Measurements from ENCODE around the gene ADTRP. TPM values are rescaled to one million over a fixed set of nuclear protein-coding genes. Genes with fewer than 3 reads are reported as not detected.

ADTRP gene
- total RNA-seq, 1 donor from 2014 or later, result 1.4 TPM

GRCh38 chr6:11808054-11808453, 29.5 kb upstream of the ADTRP start:
- no peak for TF ChIP-seq CTCF (conservative IDR thresholded peaks at IDR 0.05)

GRCh38 chr6:11806561-11807317, 28.1 kb upstream of the ADTRP start:
- Mint-ChIP-seq H3K4me1 (ENCODE audit: unreplicated experiment) (peaks cover 39% of the 10 kb centered on the region), H3K36me3 (no peaks in the 10 kb centered on the region), H3K4me3 (no peak overlapping the region), H3K9me3 (no peaks in the 10 kb centered on the region), H3K27me3 (no peaks in the 10 kb centered on the region), H3K27ac (peak overlapping the region; percentile 64)
- no peak for DNase-seq (ENCODE audit: extremely low spot score, unreplicated experiment)
- no peak for TF ChIP-seq CTCF (conservative IDR thresholded peaks at IDR 0.05)

More at GRCh38 chr6:11808054-11808453, 29.5 kb upstream of the ADTRP start:
- Mint-ChIP-seq H3K27me3 (no peaks in the 10 kb centered on the region), H3K36me3 (no peaks in the 10 kb centered on the region), H3K27ac (no peak overlapping the region), H3K4me3 (no peak overlapping the region), H3K9me3 (no peaks in the 10 kb centered on the region), H3K4me1 (ENCODE audit: unreplicated experiment) (peaks cover 42% of the 10 kb centered on the region)
- DNase-seq (ENCODE audit: extremely low spot score, unreplicated experiment), result no peak

- no peak overlapping the region for H3K4me3 Mint-ChIP-seq
Observed at GRCh38 chr6:11805259-11806053, 26.9 kb upstream of the ADTRP start.

GRCh38 chr6:11804701-11805100, 26.1 kb upstream of the ADTRP start:
- no peak overlapping the region for H3K27ac Mint-ChIP-seq
- peaks cover 24% of the 10 kb centered on the region for H3K4me1 Mint-ChIP-seq (ENCODE audit: unreplicated experiment)
- no peak overlapping the region for H3K4me3 Mint-ChIP-seq
- TF ChIP-seq CTCF (conservative IDR thresholded peaks at IDR 0.05), result no peak
- H3K27me3 Mint-ChIP-seq, result no peaks in the 10 kb centered on the region
- no peaks in the 10 kb centered on the region for H3K36me3 Mint-ChIP-seq
- DNase-seq (ENCODE audit: extremely low spot score, unreplicated experiment), result no peak
- no peaks in the 10 kb centered on the region for H3K9me3 Mint-ChIP-seq

More at GRCh38 chr6:11805259-11806053, 26.9 kb upstream of the ADTRP start:
- DNase-seq (ENCODE audit: extremely low spot score, unreplicated experiment), result no peak
- H3K4me1 Mint-ChIP-seq (ENCODE audit: unreplicated experiment), result peaks cover 26% of the 10 kb centered on the region
- TF ChIP-seq CTCF (conservative IDR thresholded peaks at IDR 0.05), result no peak
- H3K27me3 Mint-ChIP-seq, result no peaks in the 10 kb centered on the region
- H3K27ac Mint-ChIP-seq, result peak overlapping the region; percentile 64
- H3K9me3 Mint-ChIP-seq, result no peaks in the 10 kb centered on the region
- no peaks in the 10 kb centered on the region for H3K36me3 Mint-ChIP-seq

GRCh38 chr6:11804135-11804534, 25.5 kb upstream of the ADTRP start:
- TF ChIP-seq CTCF (conservative IDR thresholded peaks at IDR 0.05), result no peak
- Mint-ChIP-seq H3K4me1 (ENCODE audit: unreplicated experiment) (peaks cover 24% of the 10 kb centered on the region), H3K27ac (no peak overlapping the region), H3K27me3 (no peaks in the 10 kb centered on the region), H3K9me3 (no peaks in the 10 kb centered on the region), H3K4me3 (no peak overlapping the region), H3K36me3 (no peaks in the 10 kb centered on the region)
- DNase-seq (ENCODE audit: extremely low spot score, unreplicated experiment), result no peak

All from type B pancreatic cell (in vitro differentiated cells).